Thyroid gland (tissue), 4 donors: ENCODE data around the gene PRKD1.

ENCODE experiments used
- POLR2A ChIP-seq, 2 donors: fragments of 450-650 bp; IDR thresholded peaks; one replicate each; pipeline ENCODE4 v1.6.1; 2017; ENCODE audit warnings: antibody characterized with exemption in 2 of 2, mild to moderate bottlenecking in 2 of 2, moderate library complexity in 1 of 2
- TF ChIP-seq, protein P1 (sequence below), 6 experiments: fragments of 200-600 bp in 3 of 6; fragments of 450-650 bp in 3 of 6; sonication (generic) in 3 of 6; IDR thresholded peaks; one replicate each; pipeline ENCODE4 v1.5.1; 2016 to 2019; ENCODE audit warnings: antibody characterized with exemption in 6 of 6, mild to moderate bottlenecking in 2 of 6, inconsistent platforms in 1 of 6, moderate library complexity in 1 of 6

DNA sequence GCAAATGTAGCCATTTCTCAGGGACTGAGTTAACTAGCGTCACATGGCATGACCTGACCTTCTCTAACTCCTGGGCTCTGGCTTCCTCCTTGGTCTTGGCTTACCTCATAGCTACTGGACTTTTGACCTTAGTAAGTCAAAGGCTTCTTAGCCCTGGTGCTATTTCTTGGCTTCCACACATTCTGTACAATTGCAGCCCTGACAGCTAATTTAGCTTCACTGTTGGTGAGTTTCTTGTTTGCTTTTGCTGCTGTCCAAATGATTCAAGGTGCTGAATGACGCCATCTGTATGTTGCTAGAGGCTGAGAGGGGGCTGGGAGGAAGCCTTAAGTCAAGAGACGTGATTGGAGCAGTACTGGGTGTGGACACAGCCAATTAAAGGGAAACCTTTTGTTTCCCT lies 202.7 kb downstream of the PRKD1 start:
- TF ChIP-seq, protein P1, sequence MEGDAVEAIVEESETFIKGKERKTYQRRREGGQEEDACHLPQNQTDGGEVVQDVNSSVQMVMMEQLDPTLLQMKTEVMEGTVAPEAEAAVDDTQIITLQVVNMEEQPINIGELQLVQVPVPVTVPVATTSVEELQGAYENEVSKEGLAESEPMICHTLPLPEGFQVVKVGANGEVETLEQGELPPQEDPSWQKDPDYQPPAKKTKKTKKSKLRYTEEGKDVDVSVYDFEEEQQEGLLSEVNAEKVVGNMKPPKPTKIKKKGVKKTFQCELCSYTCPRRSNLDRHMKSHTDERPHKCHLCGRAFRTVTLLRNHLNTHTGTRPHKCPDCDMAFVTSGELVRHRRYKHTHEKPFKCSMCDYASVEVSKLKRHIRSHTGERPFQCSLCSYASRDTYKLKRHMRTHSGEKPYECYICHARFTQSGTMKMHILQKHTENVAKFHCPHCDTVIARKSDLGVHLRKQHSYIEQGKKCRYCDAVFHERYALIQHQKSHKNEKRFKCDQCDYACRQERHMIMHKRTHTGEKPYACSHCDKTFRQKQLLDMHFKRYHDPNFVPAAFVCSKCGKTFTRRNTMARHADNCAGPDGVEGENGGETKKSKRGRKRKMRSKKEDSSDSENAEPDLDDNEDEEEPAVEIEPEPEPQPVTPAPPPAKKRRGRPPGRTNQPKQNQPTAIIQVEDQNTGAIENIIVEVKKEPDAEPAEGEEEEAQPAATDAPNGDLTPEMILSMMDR (IDR thresholded peaks at IDR 0.05): no peak
- TF ChIP-seq POLR2A (IDR thresholded peaks at IDR 0.05): no peak
